ENCODE results near the gene GNLY. TPM values are rescaled to one million over a fixed set of nuclear protein-coding genes. Genes with fewer than 3 reads are reported as not detected.

The GNLY gene
- total RNA-seq, 1 donor from 2014 or later: not detected

DNA sequence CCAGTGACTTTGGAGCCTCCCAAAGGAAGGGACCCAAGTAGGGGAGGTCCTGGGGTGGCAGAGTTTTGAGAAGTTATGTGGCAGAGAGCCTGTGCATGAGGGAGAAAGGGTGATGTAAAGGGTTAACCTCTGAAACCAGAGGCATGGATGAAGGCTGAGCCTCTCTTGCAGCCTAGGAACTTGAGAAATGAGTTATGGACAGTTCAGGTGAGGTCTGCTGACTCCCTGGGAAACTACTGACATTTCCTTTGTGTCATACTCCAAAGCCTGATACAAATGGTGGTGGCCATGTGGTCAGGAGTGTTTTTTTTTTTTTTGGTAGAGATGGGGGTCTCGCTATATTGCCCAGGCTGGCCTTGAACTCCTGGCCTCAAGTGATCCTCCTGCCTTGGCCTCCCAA, 12.4 kb upstream of the GNLY start:
- Mint-ChIP-seq H3K27ac (ENCODE audit: unreplicated experiment) (no peak overlapping the region), H3K36me3 (ENCODE audit: low read depth) (no peaks in the 10 kb centered on the region), H3K4me3 (ENCODE audit: unreplicated experiment) (no peak overlapping the region), H3K9me3 (ENCODE audit: low read depth) (no peaks in the 10 kb centered on the region), H3K27me3 (ENCODE audit: low read depth) (peaks cover 2% of the 10 kb centered on the region), H3K4me1 (ENCODE audit: low read depth) (peaks cover 6% of the 10 kb centered on the region)
- TF ChIP-seq, protein P1, sequence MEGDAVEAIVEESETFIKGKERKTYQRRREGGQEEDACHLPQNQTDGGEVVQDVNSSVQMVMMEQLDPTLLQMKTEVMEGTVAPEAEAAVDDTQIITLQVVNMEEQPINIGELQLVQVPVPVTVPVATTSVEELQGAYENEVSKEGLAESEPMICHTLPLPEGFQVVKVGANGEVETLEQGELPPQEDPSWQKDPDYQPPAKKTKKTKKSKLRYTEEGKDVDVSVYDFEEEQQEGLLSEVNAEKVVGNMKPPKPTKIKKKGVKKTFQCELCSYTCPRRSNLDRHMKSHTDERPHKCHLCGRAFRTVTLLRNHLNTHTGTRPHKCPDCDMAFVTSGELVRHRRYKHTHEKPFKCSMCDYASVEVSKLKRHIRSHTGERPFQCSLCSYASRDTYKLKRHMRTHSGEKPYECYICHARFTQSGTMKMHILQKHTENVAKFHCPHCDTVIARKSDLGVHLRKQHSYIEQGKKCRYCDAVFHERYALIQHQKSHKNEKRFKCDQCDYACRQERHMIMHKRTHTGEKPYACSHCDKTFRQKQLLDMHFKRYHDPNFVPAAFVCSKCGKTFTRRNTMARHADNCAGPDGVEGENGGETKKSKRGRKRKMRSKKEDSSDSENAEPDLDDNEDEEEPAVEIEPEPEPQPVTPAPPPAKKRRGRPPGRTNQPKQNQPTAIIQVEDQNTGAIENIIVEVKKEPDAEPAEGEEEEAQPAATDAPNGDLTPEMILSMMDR (IDR thresholded peaks at IDR 0.05): no peak
- no peak for DNase-seq (ENCODE audit: low spot score)

DNA sequence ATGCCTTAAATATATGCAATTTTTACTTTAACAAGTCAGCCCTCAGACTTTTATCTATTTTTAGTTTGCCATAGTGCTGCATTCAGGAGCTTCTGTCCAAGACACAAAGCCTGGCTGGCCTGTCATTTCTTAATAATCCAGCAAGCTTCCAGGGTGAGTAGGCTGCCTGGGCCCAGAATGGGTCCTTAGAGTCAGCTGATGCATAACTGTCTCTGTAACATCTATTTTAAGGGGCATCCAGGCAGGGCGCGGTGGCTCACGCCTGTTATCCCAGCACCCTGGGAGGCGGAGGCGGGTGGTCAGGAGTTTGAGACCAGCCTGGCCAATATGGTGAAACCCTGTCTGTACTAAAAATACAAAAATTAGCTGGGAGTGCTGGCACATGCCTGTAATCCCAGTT, 11.8 kb upstream of the GNLY start:
- peaks cover 4% of the 10 kb centered on the region for H3K27me3 Mint-ChIP-seq (ENCODE audit: low read depth)
- H3K27ac Mint-ChIP-seq (ENCODE audit: unreplicated experiment): no peak overlapping the region
- TF ChIP-seq, protein P1 (IDR thresholded peaks at IDR 0.05): no peak
- no peaks in the 10 kb centered on the region for H3K36me3 Mint-ChIP-seq (ENCODE audit: low read depth)
- H3K4me1 Mint-ChIP-seq (ENCODE audit: low read depth): peaks cover 10% of the 10 kb centered on the region
- no peak overlapping the region for H3K4me3 Mint-ChIP-seq (ENCODE audit: unreplicated experiment)
- H3K9me3 Mint-ChIP-seq (ENCODE audit: low read depth): no peaks in the 10 kb centered on the region
- no peak for DNase-seq (ENCODE audit: low spot score)

DNA sequence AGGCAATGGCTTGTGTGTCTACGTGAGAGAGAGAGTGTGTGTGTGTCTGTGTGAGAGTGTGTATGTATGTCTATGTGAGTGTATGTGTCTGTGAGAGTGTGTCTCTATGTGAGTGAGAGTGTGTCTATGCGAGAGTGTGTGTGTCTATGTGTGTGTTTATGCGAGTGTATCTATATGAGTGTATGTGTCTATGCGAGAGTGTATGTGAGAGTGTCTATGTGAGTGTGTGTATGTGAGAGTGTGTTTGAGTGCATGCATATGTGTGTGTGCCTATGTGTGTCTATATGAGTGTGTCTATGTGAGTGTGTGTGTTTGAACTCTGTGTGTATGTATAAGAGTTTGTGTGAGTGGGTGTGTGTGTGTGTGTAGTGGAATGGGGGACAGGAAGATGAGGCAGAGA, 9.8 kb upstream of the GNLY start:
- TF ChIP-seq, protein P1 (IDR thresholded peaks at IDR 0.05): no peak
- Mint-ChIP-seq H3K27me3 (ENCODE audit: low read depth) (peaks cover 5% of the 10 kb centered on the region), H3K4me1 (ENCODE audit: low read depth) (peaks cover 6% of the 10 kb centered on the region)

DNA sequence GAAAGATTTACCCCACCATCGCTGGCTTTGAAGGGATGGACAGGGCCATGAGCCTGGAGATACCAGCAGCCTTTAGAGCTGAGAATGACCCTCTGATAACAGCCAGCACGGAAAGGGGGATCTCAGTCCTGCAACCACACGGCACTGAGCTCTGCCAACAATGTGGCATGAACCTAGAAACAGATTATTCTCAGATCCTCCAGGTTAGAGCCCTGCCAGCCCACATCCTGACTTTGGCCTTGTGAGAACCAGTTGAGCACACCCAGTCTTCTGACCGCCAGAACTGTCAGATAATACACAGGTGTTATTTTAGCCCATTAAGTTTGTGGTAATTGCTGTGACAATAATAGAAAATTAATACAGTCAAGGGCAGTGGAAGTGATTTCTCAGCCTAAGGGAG, 9.4 kb upstream of the GNLY start:
- TF ChIP-seq, protein P1 (IDR thresholded peaks at IDR 0.05): no peak
- Mint-ChIP-seq H3K4me1 (ENCODE audit: low read depth) (peaks cover 6% of the 10 kb centered on the region), H3K27ac (ENCODE audit: unreplicated experiment) (no peak overlapping the region), H3K4me3 (ENCODE audit: unreplicated experiment) (no peak overlapping the region), H3K36me3 (ENCODE audit: low read depth) (no peaks in the 10 kb centered on the region), H3K9me3 (ENCODE audit: low read depth) (no peaks in the 10 kb centered on the region), H3K27me3 (ENCODE audit: low read depth) (peaks cover 5% of the 10 kb centered on the region)
- DNase-seq (ENCODE audit: low spot score): no peak

More for the DNA sequence above, 9.8 kb upstream of the GNLY start:
- DNase-seq (ENCODE audit: low spot score): no peak
- Mint-ChIP-seq H3K9me3 (ENCODE audit: low read depth) (no peaks in the 10 kb centered on the region), H3K36me3 (ENCODE audit: low read depth) (no peaks in the 10 kb centered on the region), H3K4me3 (ENCODE audit: unreplicated experiment) (no peak overlapping the region), H3K27ac (ENCODE audit: unreplicated experiment) (no peak overlapping the region)

DNA sequence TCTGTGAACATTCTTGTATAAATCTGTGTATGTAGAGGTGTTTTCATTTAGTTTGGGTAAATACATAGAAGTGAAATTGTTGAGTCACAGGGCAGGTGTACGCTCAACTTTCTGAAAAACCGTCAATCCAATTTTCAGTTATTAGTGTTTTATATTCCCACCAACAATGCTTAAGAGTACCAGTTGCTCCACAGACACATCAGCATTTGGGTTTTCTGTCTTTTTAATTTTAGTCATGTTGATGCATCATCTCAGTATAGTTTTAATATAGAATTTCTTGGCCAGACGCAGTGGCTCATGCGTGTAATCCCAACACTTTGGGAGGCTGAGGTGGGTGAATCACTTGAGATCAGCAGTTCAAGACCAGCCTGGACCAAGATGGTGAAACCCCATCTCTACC, 3.2 kb upstream of the GNLY start:
- Mint-ChIP-seq H3K9me3 (ENCODE audit: low read depth) (no peaks in the 10 kb centered on the region), H3K4me3 (ENCODE audit: unreplicated experiment) (no peak overlapping the region)
- TF ChIP-seq, protein P1 (IDR thresholded peaks at IDR 0.05): no peak

More for the DNA sequence above, 3.2 kb upstream of the GNLY start:
- no peak for DNase-seq (ENCODE audit: low spot score)
- Mint-ChIP-seq H3K27me3 (ENCODE audit: low read depth) (peaks cover 4% of the 10 kb centered on the region), H3K27ac (ENCODE audit: unreplicated experiment) (no peak overlapping the region), H3K36me3 (ENCODE audit: low read depth) (no peaks in the 10 kb centered on the region), H3K4me1 (ENCODE audit: low read depth) (peaks cover 8% of the 10 kb centered on the region)

All from chondrocyte (in vitro differentiated cells).